Measurements from ENCODE around the gene GRM4. TPM values are rescaled to one million over a fixed set of nuclear protein-coding genes. Genes with fewer than 3 reads are reported as not detected.

Gene GRM4
- total RNA-seq, 1 experiment from 2014 or later = 5.6 TPM

DNA sequence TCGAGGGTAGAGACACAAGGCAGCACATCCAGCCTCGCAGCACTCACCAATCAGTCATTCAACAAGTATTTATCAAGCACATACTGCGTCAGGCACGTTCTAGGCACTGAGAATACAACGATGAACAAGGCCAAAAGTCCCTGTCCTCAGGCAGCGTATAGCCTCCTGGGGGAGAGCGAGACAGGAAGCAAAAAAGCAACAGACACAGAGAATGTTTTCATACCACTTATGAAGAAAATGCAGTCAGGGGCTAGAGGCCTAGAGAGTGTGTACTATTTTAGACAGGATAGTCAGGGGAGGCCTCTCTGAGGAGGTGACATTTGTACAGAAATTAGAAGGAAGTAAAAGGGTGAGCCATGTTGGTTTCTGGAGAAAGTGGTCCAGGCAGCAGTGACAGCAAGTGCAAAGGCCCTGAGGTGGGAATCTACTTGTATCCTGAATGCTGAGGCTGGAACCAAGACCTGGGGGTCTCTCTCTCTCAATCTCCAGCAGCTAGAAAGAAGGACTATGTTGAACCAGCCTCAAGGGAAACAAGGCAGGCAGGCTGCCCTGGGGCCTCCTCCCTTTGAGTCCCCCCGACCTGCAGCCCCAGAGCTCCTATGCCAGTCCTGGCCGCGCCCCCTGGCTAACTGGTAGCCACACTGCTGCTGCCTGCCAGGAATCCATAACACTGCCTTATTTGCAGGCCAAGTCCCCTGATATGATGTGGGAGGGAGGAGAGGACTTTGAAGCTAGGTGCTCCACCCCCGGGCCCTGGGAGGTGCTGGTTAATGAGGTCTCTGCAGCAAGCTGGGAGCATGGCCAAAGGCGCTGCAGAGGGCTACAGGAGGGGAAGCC is 151.2 kb downstream of the GRM4 start:
- Histone ChIP-seq H2BK20ac (ENCODE audit: low read depth, low read length, poor library complexity, severe bottlenecking) (no peak overlapping the region), H3K23me2 (ENCODE audit: insufficient read length, low read depth, low read length, poor library complexity, severe bottlenecking) (no peaks in the 10 kb centered on the region), H2BK5ac (ENCODE audit: insufficient read length, low read length) (no peak overlapping the region), H3K4ac (ENCODE audit: low read depth, low read length) (no peak overlapping the region), H3K27me3 (ENCODE audit: insufficient read depth, low read length) (no peaks in the 10 kb centered on the region; the same call in 1 of the 2 replicates), H2BK12ac (ENCODE audit: insufficient read length, low read depth, low read length) (no peak overlapping the region), H2BK15ac (ENCODE audit: low read depth, low read length) (no peak overlapping the region), H4K8ac (replicated peaks; ENCODE audit: insufficient read length, low read depth, low read length) (no peak overlapping the region), H4K5ac (ENCODE audit: insufficient read length, low read depth, low read length) (no peak overlapping the region), H3K18ac (ENCODE audit: insufficient read length, low read depth, low read length) (no peak overlapping the region), H4K20me1 (ENCODE audit: control insufficient read depth, insufficient read depth, insufficient read length) (no peaks in the 10 kb centered on the region), H3K56ac (ENCODE audit: insufficient read length, low read depth, low read length) (no peak overlapping the region), H3T11ph (ENCODE audit: low read length) (no peak overlapping the region), H3K14ac (ENCODE audit: insufficient read depth, low read length) (no peak overlapping the region), H2AFZ (ENCODE audit: low read length) (no peak overlapping the region), H3K23ac (ENCODE audit: insufficient read length, low read depth, low read length) (no peak overlapping the region), H3K27ac (ENCODE audit: insufficient read length, low read depth, low read length) (no peak overlapping the region), H3K9me3 (ENCODE audit: control insufficient read depth, low read depth, low read length) (no peaks in the 10 kb centered on the region), H4K91ac (ENCODE audit: insufficient read length, low read depth, low read length) (no peak overlapping the region), H3K4me1 (ENCODE audit: insufficient read depth, low read length) (no peaks in the 10 kb centered on the region), H2AK5ac (ENCODE audit: insufficient read length, low read length) (no peak overlapping the region), H3K79me2 (ENCODE audit: insufficient read depth, low read length) (no peaks in the 10 kb centered on the region), H3K4me2 (ENCODE audit: insufficient read depth, insufficient read length, low read length) (no peak overlapping the region), H2BK120ac (ENCODE audit: low read depth, low read length, poor library complexity, severe bottlenecking) (no peak overlapping the region), H3K79me1 (ENCODE audit: insufficient read depth, low read depth, low read length, poor library complexity, severe bottlenecking) (no peaks in the 10 kb centered on the region), H3K9ac (ENCODE audit: extremely low read depth, insufficient read length, low read length) (no peak overlapping the region)
- WGBS (ENCODE audit: extremely low coverage, insufficient read length, low lambda C conversion rate) = no CpG with 5 or more reads among the region's 12 CpGs
- peaks cover 10 to 14% of the 10 kb centered on the region in 2 experiments for H3K4me1 Mint-ChIP-seq
- no peak overlapping the region for H3K27ac Mint-ChIP-seq
- H3K36me3 Mint-ChIP-seq (ENCODE audit: insufficient read depth in 1 of 3, low read depth in 3 of 3) = no peaks in the 10 kb centered on the region
- peaks cover 88% of the 10 kb centered on the region for H3K27me3 Mint-ChIP-seq (ENCODE audit: low read depth)
- TF ChIP-seq, protein P1, sequence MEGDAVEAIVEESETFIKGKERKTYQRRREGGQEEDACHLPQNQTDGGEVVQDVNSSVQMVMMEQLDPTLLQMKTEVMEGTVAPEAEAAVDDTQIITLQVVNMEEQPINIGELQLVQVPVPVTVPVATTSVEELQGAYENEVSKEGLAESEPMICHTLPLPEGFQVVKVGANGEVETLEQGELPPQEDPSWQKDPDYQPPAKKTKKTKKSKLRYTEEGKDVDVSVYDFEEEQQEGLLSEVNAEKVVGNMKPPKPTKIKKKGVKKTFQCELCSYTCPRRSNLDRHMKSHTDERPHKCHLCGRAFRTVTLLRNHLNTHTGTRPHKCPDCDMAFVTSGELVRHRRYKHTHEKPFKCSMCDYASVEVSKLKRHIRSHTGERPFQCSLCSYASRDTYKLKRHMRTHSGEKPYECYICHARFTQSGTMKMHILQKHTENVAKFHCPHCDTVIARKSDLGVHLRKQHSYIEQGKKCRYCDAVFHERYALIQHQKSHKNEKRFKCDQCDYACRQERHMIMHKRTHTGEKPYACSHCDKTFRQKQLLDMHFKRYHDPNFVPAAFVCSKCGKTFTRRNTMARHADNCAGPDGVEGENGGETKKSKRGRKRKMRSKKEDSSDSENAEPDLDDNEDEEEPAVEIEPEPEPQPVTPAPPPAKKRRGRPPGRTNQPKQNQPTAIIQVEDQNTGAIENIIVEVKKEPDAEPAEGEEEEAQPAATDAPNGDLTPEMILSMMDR (conservative IDR thresholded peaks at IDR 0.05) = no peak
- peak; percentile 20 for DNase-seq
- no peaks in the 10 kb centered on the region; a peak in 2 of 5 replicates for H3K9me3 Mint-ChIP-seq
- H3K4me3 Mint-ChIP-seq = no peak overlapping the region

Measured in H9 (cell line).